GM18502 (cell line): ENCODE data around the gene FRYL.
"Not testable (repeated sequence)": the region's sequence is repeated elsewhere in the genome, so short reads cannot be mapped to it uniquely, and the experiment has no call there.

Experiments
- ATAC-seq: cut with Tn5 transposase; IDR thresholded peaks from one replicate; pipeline ENCODE4 v1.9.1; 2021; ENCODE audit warnings: mild to moderate bottlenecking; ENCODE audit not compliant: unreplicated experiment, poor library complexity

The FRYL gene

GRCh38 chr4:48787056-48787455, 7.0 kb upstream of the FRYL start:
- no peak for ATAC-seq

- no peak for ATAC-seq
Measured at GRCh38 chr4:48786549-48786948, 6.5 kb upstream of the FRYL start.

- ATAC-seq: no peak
Measured at GRCh38 chr4:48785302-48785701, 5.2 kb upstream of the FRYL start.

GRCh38 chr4:48781968-48782367, 1.9 kb upstream of the FRYL start:
- no peak for ATAC-seq

- no peak for ATAC-seq
Measured at GRCh38 chr4:48780865-48781214, 761 bp upstream of the FRYL start.

GRCh38 chr4:48779095-48779997, 733 bp downstream of the FRYL start:
- ATAC-seq: peak; percentile 42

GRCh38 chr4:48778431-48779094, 1.5 kb downstream of the FRYL start:
- ATAC-seq: no peak

GRCh38 chr4:48777739-48778138, 2.3 kb downstream of the FRYL start:
- ATAC-seq: no peak

- no peak for ATAC-seq
Measured at GRCh38 chr4:48774760-48775710, 5.0 kb downstream of the FRYL start.

- ATAC-seq: no peak
Measured at GRCh38 chr4:48772556-48772955, 7.5 kb downstream of the FRYL start.

- ATAC-seq: no peak
Measured at GRCh38 chr4:48767055-48767929, 12.8 kb downstream of the FRYL start.

GRCh38 chr4:48766131-48766792, 13.8 kb downstream of the FRYL start:
- ATAC-seq: peak; percentile 89

- ATAC-seq: no peak
Measured at GRCh38 chr4:48762408-48762807, 17.7 kb downstream of the FRYL start.

GRCh38 chr4:48761286-48761685, 18.8 kb downstream of the FRYL start:
- ATAC-seq: no peak

GRCh38 chr4:48758703-48759102, 21.4 kb downstream of the FRYL start:
- not testable (repeated sequence) for ATAC-seq

- no peak for ATAC-seq
Measured at GRCh38 chr4:48756689-48757220, 23.3 kb downstream of the FRYL start.

- no peak for ATAC-seq
Measured at GRCh38 chr4:48755281-48755680, 24.8 kb downstream of the FRYL start.

GRCh38 chr4:48753159-48753558, 26.9 kb downstream of the FRYL start:
- ATAC-seq: no peak

GRCh38 chr4:48752726-48753125, 27.4 kb downstream of the FRYL start:
- ATAC-seq: no peak
